ENCODE data around the gene TMOD1. TPM values are rescaled to one million over a fixed set of nuclear protein-coding genes. Genes with fewer than 3 reads are reported as not detected.

TMOD1 gene
- total and polyA plus RNA-seq, 2 of the 8 experiments (the other 6 are each of a cell fraction or from before 2014, with no cell fraction given) = 0.17 to 0.88 TPM

GRCh38 chr9:97506787-97507186, 5.3 kb downstream of the TMOD1 start:
- no peaks in the 10 kb centered on the region for H3K79me1 ChIP-seq (ENCODE audit: low read depth, low read length)
- H2AK5ac ChIP-seq (ENCODE audit: low read depth, low read length) = no peak overlapping the region
- FAIRE-seq = no peak
- no peak overlapping the region for H4K5ac ChIP-seq (ENCODE audit: insufficient read length, low read depth, low read length)
- H4K8ac ChIP-seq (ENCODE audit: extremely low read depth, insufficient read depth, low read length) = no peak overlapping the region
- POLR2A ChIA-PET (ENCODE audit: partially characterized antibody) = interaction anchor here (0.5 to 1.5 kb wide), 2 partner anchors 11 to 32 kb away, joined by 3 to 4 read pairs; no protein-coding TSS in a partner anchor
- H2BK12ac ChIP-seq (ENCODE audit: low read depth, low read length) = no peak overlapping the region
- no peak for DNase-seq (ENCODE audit: low read depth in 1 of 2, low spot score in 2 of 2)
- peaks cover 0 to 6% (median 5%) of the 10 kb centered on the region in 4 experiments; a peak in 5 of 7 replicates for H3K4me1 ChIP-seq (replicated peaks in 1 of 4; ENCODE audit: control insufficient read depth in 3 of 4, insufficient read depth in 4 of 4, low read length in 3 of 4)
- no peak overlapping the region for H3K18ac ChIP-seq (ENCODE audit: extremely low read depth, low read length)
- H3K9ac ChIP-seq (replicated peaks in 1 of 4; ENCODE audit: extremely low read depth in 1 of 4, low read depth in 3 of 4, low read length in 3 of 4) = no peak overlapping the region
- H3K27ac ChIP-seq (ENCODE audit: low read depth, low read length) = no peak overlapping the region
- H3K23ac ChIP-seq (ENCODE audit: insufficient read length) = no peak overlapping the region
- no peak overlapping the region for H2BK15ac ChIP-seq (ENCODE audit: low read length)
- H3K56ac ChIP-seq (replicated peaks; ENCODE audit: insufficient read length, low read depth, low read length) = no peak overlapping the region
- CTCF ChIA-PET (ENCODE audit: partially characterized antibody) = interaction anchor here (1.0 to 2.0 kb wide), 5 partner anchors 8 to 109 kb away, joined by 3 to 8 read pairs (median 7); no protein-coding TSS in a partner anchor
- no peak overlapping the region for H2BK5ac ChIP-seq (ENCODE audit: low read depth, low read length)
- H3K14ac ChIP-seq (ENCODE audit: insufficient read length) = no peak overlapping the region
- peaks cover 13% of the 10 kb centered on the region for H3K23me2 ChIP-seq (ENCODE audit: low read depth, low read length)
- WGBS, 2 experiments (ENCODE audit: extremely low coverage in 1 of 2, insufficient coverage in 1 of 2, insufficient read length in 1 of 2, insufficient replicate concordance in 2 of 2, low coverage in 1 of 2, low lambda C conversion rate in 2 of 2, missing lambda C conversion rate in 1 of 2) = 87% methylated on average over 1 of the region's 1 CpG; no CpG with 5 or more reads in 1 of the 2 experiments
- H3K4ac ChIP-seq (replicated peaks; ENCODE audit: insufficient read length, low read depth, low read length) = no peak overlapping the region
- no peaks in the 10 kb centered on the region for H4K20me1 ChIP-seq (replicated peaks in 1 of 2; ENCODE audit: control insufficient read depth in 1 of 2, insufficient read depth in 2 of 2, low read length in 2 of 2)
- H2AFZ ChIP-seq (ENCODE audit: low read length) = no peak overlapping the region
- no peak overlapping the region for H2BK120ac ChIP-seq (replicated peaks; ENCODE audit: low read depth, low read length)
- H3K79me2 ChIP-seq (ENCODE audit: control insufficient read depth in 1 of 2, insufficient read depth in 2 of 2, low read length in 2 of 2) = no peaks in the 10 kb centered on the region
- H3K4me3 ChIP-seq (ENCODE audit: extremely low read depth in 1 of 4, insufficient read depth in 2 of 4, low read depth in 3 of 4, low read length in 4 of 4) = no peak overlapping the region
- H3K36me3 ChIP-seq (ENCODE audit: control insufficient read depth in 2 of 4, insufficient read depth in 4 of 4, low read length in 3 of 4) = no peaks in the 10 kb centered on the region
- no peak overlapping the region for H2BK20ac ChIP-seq (ENCODE audit: low read length)
- no peak overlapping the region for H4K91ac ChIP-seq (replicated peaks; ENCODE audit: insufficient read length, low read length)
- peaks cover 23 to 32% (median 28%) of the 10 kb centered on the region in 4 experiments for H3K27me3 ChIP-seq (replicated peaks in 1 of 4; ENCODE audit: control insufficient read depth in 3 of 4, extremely low read depth in 1 of 4, insufficient read depth in 3 of 4, low read length in 3 of 4)
- H3K4me2 ChIP-seq (ENCODE audit: insufficient read depth in 1 of 2, low read depth in 2 of 2, low read length in 2 of 2) = no peak overlapping the region
- no peaks in the 10 kb centered on the region for H3K9me3 ChIP-seq (ENCODE audit: insufficient read depth in 2 of 2, low read depth in 1 of 2, low read length in 1 of 2)
- no peak for TF ChIP-seq EP300 (IDR thresholded peaks at IDR 0.05; ENCODE audit: borderline replicate concordance in 1 of 2, low read depth in 2 of 2, low read length in 2 of 2)
- TF ChIP-seq USF2 (IDR thresholded peaks at IDR 0.05; ENCODE audit: low read length) = no peak
- TF ChIP-seq MAFK (IDR thresholded peaks at IDR 0.05; ENCODE audit: low read depth, low read length) = no peak
- no peak for TF ChIP-seq TEAD4 (IDR thresholded peaks at IDR 0.05; ENCODE audit: low read depth, low read length)
- no peak for TF ChIP-seq JUN (IDR thresholded peaks at IDR 0.05; ENCODE audit: low read depth, low read length)
- no peak for TF ChIP-seq GTF2F1 (IDR thresholded peaks at IDR 0.05; ENCODE audit: borderline replicate concordance, low read depth, low read length)
- no peak for TF ChIP-seq MAX (IDR thresholded peaks at IDR 0.05)
- no peak for TF ChIP-seq KDM4A (IDR thresholded peaks at IDR 0.05; ENCODE audit: low read depth, low read length, severe bottlenecking)
- TF ChIP-seq ATF3 (IDR thresholded peaks at IDR 0.05; ENCODE audit: insufficient read depth, low read depth, low read length) = no peak
- TF ChIP-seq BRCA1 (IDR thresholded peaks at IDR 0.05; ENCODE audit: low read depth, low read length) = no peak
- no peak for TF ChIP-seq SP2 (IDR thresholded peaks at IDR 0.05; ENCODE audit: low read length)
- no peak for TF ChIP-seq TBP (IDR thresholded peaks at IDR 0.05; ENCODE audit: low read depth, low read length)
- no peak for TF ChIP-seq SIRT6 (IDR thresholded peaks at IDR 0.05; ENCODE audit: low read length)

All from H1 (cell line).